Stomach (tissue), 9 donors: Measurements from ENCODE around the gene TMOD1. TPM values are rescaled to one million over a fixed set of nuclear protein-coding genes. Genes with fewer than 3 reads are reported as not detected.
A peak's percentile ranks its signal among the peaks of the same experiment; 100 is the strongest.

Experiments used
- DNase-seq, 2 donors: peaks; one replicate each; pipeline versions ENCODE4 v3.0.0 to v3.0.0-alpha.2; 2013 to 2019
- H3K27ac ChIP-seq, 5 donors: fragments of 200-600 bp in 4 of 5; sonication (generic) in 4 of 5; one replicate each; pipeline ENCODE4 v1.5.1; 2013 to 2019; ENCODE audit warnings: mild to moderate bottlenecking in 1 of 5, moderate library complexity in 1 of 5
- H3K27me3 ChIP-seq, 3 donors: fragments of 200-600 bp; sonication (generic); one replicate each; pipeline ENCODE4 v1.5.1; 2017 to 2019; ENCODE audit warnings: mixed run types in 1 of 3
- H3K36me3 ChIP-seq, 4 donors: fragments of 200-600 bp; sonication (generic); 1 replicate in 3 of 4; 2 replicates in 1 of 4; pipeline ENCODE4 v1.5.1; 2016 to 2019
- H3K4me1 ChIP-seq, 4 donors: fragments of 200-600 bp; sonication (generic); one replicate each; pipeline ENCODE4 v1.5.1; 2016 to 2019
- H3K4me3 ChIP-seq, 4 donors: fragments of 200-600 bp; sonication (generic) in 3 of 4; one replicate each; pipeline ENCODE4 v1.5.1; 2016 to 2019; ENCODE audit warnings: mild to moderate bottlenecking in 1 of 4
- H3K9me3 ChIP-seq, 4 donors: fragments of 200-600 bp; sonication (generic); one replicate each; pipeline ENCODE4 v1.5.1; 2016 to 2019
- CTCF ChIP-seq, 7 experiments: fragments of 450-650 bp in 4 of 7; fragments of 200-600 bp in 3 of 7; sonication (generic) in 3 of 7; IDR thresholded peaks; one replicate each; pipeline ENCODE4 v1.5.1; 2016 to 2019; ENCODE audit warnings: antibody characterized with exemption in 7 of 7, control low read depth in 2 of 7, mild to moderate bottlenecking in 1 of 7
- EP300 ChIP-seq: sonication (generic); formaldehyde crosslinking; IDR thresholded peaks from one replicate; pipeline ENCODE4 v1.6.1; 2017; ENCODE audit warnings: antibody characterized with exemption
- POLR2A ChIP-seq, 4 donors: fragments of 450-650 bp; IDR thresholded peaks; one replicate each; pipeline ENCODE4 v1.6.1; 2016; ENCODE audit warnings: antibody characterized with exemption in 4 of 4, control low read depth in 2 of 4, mild to moderate bottlenecking in 1 of 4, moderate library complexity in 1 of 4
- POLR2AphosphoS5 ChIP-seq, 3 donors: sonication (generic); formaldehyde crosslinking; IDR thresholded peaks; one replicate each; pipeline ENCODE4 v1.6.1; 2016; ENCODE audit warnings: antibody characterized with exemption in 3 of 3
- WGBS, 5 donors: extraction: QIAGEN DNeasy Blood & Tissue Kit in 3 of 5; methylation state at CpG; one replicate each; pipeline versions ENCODE4 v1.1.5 to v1.1.7; 2013 to 2018; 5-methylcytosine and 5-hydroxymethylcytosine counted together
- intact Hi-C: fragments of 100-400 bp; cut with DNase I; formaldehyde crosslinking; loops from one replicate; pipeline ENCODE4 v1.15.1; 2023; ENCODE audit warnings: low total_unique reads
- polyA plus RNA-seq, 3 donors: library from polyadenylated mRNA; stranded (reverse); fragments of 200-250 nt; gene quantifications; one replicate each; pipeline ENCODE4 v1.2.3, GENCODE V29; 2013
- total RNA-seq, 5 donors: library from RNA; depleted of rRNA; stranded (reverse); fragments of >200 nt; gene quantifications; one replicate each; pipeline versions ENCODE4 v1.1.0 to v1.2.3, GENCODE V29; 2014 to 2016
- donor health status: healthy with polysubstance abuse.
- donor health status: Bipolar disorder and iron deficiency.
- donor health status: healthy.

Gene TMOD1
- total and polyA plus RNA-seq, 8 donors: 4.6 to 34.8 (median 11.2) TPM

- H3K36me3 ChIP-seq: peaks cover 0 to 56% (median 36%) of the 10 kb centered on the region in 4 donors
- H3K27me3 ChIP-seq: no peaks in the 10 kb centered on the region
- DNase-seq: no peak
- H3K27ac ChIP-seq: no peak overlapping the region
- WGBS, 5 donors: 88 to 93% (median 90%) methylated on average over 5 of the region's 5 CpGs
- intact Hi-C loops: no loop called here
- peaks cover 0 to 9% (median 3%) of the 10 kb centered on the region in 4 donors for H3K4me1 ChIP-seq
- TF ChIP-seq POLR2AphosphoS5 (IDR thresholded peaks at IDR 0.05): no peak
- no peak for TF ChIP-seq CTCF (IDR thresholded peaks at IDR 0.05)
- no peak for TF ChIP-seq EP300
- no peak for TF ChIP-seq POLR2A (IDR thresholded peaks at IDR 0.05)
- H3K9me3 ChIP-seq: no peaks in the 10 kb centered on the region
- H3K4me3 ChIP-seq: no peak overlapping the region
Observed at GRCh38 chr9:97474372-97474925, 27.0 kb upstream of the TMOD1 start.

- TF ChIP-seq POLR2AphosphoS5 (IDR thresholded peaks at IDR 0.05) (peak in 1 of 3 donors; percentile 2), POLR2A (IDR thresholded peaks at IDR 0.05) (no peak)
- Histone ChIP-seq H3K4me1 (peaks cover 0 to 3% (median under 1%) of the 10 kb centered on the region in 4 donors), H3K27ac (no peak overlapping the region), H3K9me3 (no peaks in the 10 kb centered on the region), H3K27me3 (no peaks in the 10 kb centered on the region), H3K4me3 (no peak overlapping the region), H3K36me3 (peaks cover 0 to 62% (median 38%) of the 10 kb centered on the region in 4 donors)
- 77 to 100% (median 89%) methylated on average over 2 of the region's 2 CpGs for WGBS, 5 donors
- intact Hi-C loops: no loop called here
- DNase-seq: no peak
Observed at GRCh38 chr9:97475059-97475458, 26.4 kb upstream of the TMOD1 start.

- Histone ChIP-seq H3K9me3 (no peaks in the 10 kb centered on the region), H3K36me3 (peaks cover 6 to 80% (median 56%) of the 10 kb centered on the region in 4 donors), H3K4me1 (no peaks in the 10 kb centered on the region), H3K27me3 (no peaks in the 10 kb centered on the region), H3K27ac (no peak overlapping the region), H3K4me3 (no peak overlapping the region)
- intact Hi-C loops: no loop called here
- no peak for TF ChIP-seq EP300
- TF ChIP-seq CTCF (IDR thresholded peaks at IDR 0.05): no peak
- no peak for TF ChIP-seq POLR2A (IDR thresholded peaks at IDR 0.05)
- TF ChIP-seq POLR2AphosphoS5 (IDR thresholded peaks at IDR 0.05): no peak
- WGBS, 5 donors: 48 to 62% (median 58%) methylated on average over 3 of the region's 3 CpGs
- DNase-seq: no peak
Observed at GRCh38 chr9:97478301-97478981, 23.0 kb upstream of the TMOD1 start.

- Histone ChIP-seq H3K36me3 (peaks cover 6 to 70% (median 51%) of the 10 kb centered on the region in 4 donors), H3K27ac (no peak overlapping the region)
- WGBS, 5 donors: 78 to 87% (median 83%) methylated on average over 5 of the region's 5 CpGs
Observed at GRCh38 chr9:97479496-97480159, 21.8 kb upstream of the TMOD1 start.

More at GRCh38 chr9:97479496-97480159, 21.8 kb upstream of the TMOD1 start:
- Histone ChIP-seq H3K4me3 (no peak overlapping the region), H3K27me3 (no peaks in the 10 kb centered on the region), H3K4me1 (peaks cover 0 to 7% (median 0%) of the 10 kb centered on the region in 4 donors), H3K9me3 (no peaks in the 10 kb centered on the region)
- DNase-seq: no peak
- intact Hi-C loops: no loop called here
- TF ChIP-seq POLR2AphosphoS5 (IDR thresholded peaks at IDR 0.05) (no peak), EP300 (no peak), POLR2A (IDR thresholded peaks at IDR 0.05) (no peak), CTCF (IDR thresholded peaks at IDR 0.05) (no peak)
